ENCODE data around the gene ZC2HC1C.
A peak's percentile ranks its signal among the peaks of the same experiment; 100 is the strongest.

The ZC2HC1C gene

DNA sequence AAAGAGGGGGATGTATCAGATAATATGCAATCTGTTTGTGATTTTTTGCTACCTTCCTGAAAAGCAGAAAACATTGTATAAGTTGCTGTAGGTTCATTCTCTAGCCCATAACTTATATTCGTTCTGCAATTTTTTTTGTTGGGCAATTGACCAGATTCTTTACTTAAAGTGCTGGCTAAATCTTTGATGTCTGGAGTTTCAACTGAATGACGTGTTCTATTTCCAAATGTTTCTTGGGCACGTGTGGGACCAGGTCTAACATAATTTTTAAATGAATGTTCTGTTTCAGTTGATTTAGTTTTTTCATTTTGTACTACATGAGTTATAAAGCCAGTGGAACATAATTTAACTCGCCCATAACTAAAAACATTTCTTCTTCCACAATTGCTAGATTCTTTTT, 21.9 kb upstream of the ZC2HC1C start:
- H3K9ac ChIP-seq (ENCODE audit: low read depth, low read length): no peak overlapping the region
- no peaks in the 10 kb centered on the region for H3K9me3 ChIP-seq (ENCODE audit: control insufficient read depth, insufficient read depth, low read length)
- H3K36me3 ChIP-seq (ENCODE audit: insufficient read depth, low read length): no peaks in the 10 kb centered on the region
- no peaks in the 10 kb centered on the region for H3K4me1 ChIP-seq (ENCODE audit: insufficient read depth, low read length)

DNA sequence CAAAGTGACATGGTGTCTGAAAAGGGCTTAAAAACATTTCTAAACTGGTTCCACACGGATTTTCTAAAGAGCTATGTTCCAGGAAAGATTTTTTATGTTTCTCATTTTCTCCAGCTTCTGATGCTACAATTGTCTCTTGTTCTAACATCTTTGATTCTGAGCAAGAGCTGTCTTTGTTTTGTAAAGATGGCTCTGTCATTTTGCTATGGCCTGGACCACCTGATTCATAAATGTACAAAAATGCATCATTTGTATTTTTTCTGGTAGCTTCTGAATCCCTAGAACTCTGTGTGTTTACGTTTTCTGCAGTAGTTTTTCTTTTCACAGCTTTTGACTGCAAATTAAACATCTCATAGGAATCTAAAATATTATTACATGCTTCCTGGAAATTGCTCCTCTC, 21.3 kb upstream of the ZC2HC1C start:
- H3K36me3 ChIP-seq (ENCODE audit: insufficient read depth, low read length): no peaks in the 10 kb centered on the region
- no peaks in the 10 kb centered on the region for H3K4me1 ChIP-seq (ENCODE audit: insufficient read depth, low read length)
- H3K9me3 ChIP-seq (ENCODE audit: control insufficient read depth, insufficient read depth, low read length): no peaks in the 10 kb centered on the region
- no peak overlapping the region for H3K9ac ChIP-seq (ENCODE audit: low read depth, low read length)

DNA sequence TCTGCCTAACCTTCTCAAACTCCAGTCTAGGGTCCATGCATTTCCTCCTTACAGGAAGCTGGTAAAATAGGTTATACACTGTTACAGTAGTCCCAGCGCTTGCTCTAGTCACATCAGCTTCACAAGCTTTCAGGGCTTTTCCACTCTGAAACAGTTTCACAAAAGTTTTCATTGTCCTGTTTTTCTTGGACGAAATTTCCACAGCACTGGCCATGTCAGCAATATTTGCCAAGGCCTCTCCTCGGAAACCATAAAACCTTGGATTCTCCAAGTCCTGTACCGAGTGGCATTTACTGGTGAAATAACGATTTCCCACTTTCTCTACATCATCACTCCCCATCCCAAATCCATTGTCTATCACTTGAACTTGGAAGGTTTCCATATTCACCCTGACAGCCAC, 20.3 kb upstream of the ZC2HC1C start:
- H3K9ac ChIP-seq (ENCODE audit: low read depth, low read length): no peak overlapping the region
- H3K36me3 ChIP-seq (ENCODE audit: insufficient read depth, low read length): no peaks in the 10 kb centered on the region
- no peaks in the 10 kb centered on the region for H3K9me3 ChIP-seq (ENCODE audit: control insufficient read depth, insufficient read depth, low read length)
- no peaks in the 10 kb centered on the region for H3K4me1 ChIP-seq (ENCODE audit: insufficient read depth, low read length)

- no peaks in the 10 kb centered on the region for H3K4me1 ChIP-seq (ENCODE audit: insufficient read depth, low read length)
- H3K9ac ChIP-seq (ENCODE audit: low read depth, low read length): no peak overlapping the region
- H3K9me3 ChIP-seq (ENCODE audit: control insufficient read depth, insufficient read depth, low read length): no peaks in the 10 kb centered on the region
- H3K36me3 ChIP-seq (ENCODE audit: insufficient read depth, low read length): no peaks in the 10 kb centered on the region
Measured at GRCh38 chr14:75049731-75050201, 19.7 kb upstream of the ZC2HC1C start.

- Histone ChIP-seq H3K9ac (ENCODE audit: low read depth, low read length) (peak within 1 kb of the TSS; percentile 66), H3K36me3 (ENCODE audit: insufficient read depth, low read length) (no peaks in the 10 kb centered on the region), H3K4me1 (ENCODE audit: insufficient read depth, low read length) (no peaks in the 10 kb centered on the region), H3K9me3 (ENCODE audit: control insufficient read depth, insufficient read depth, low read length) (no peaks in the 10 kb centered on the region)
Measured at GRCh38 chr14:75050852-75051555, 18.4 kb upstream of the ZC2HC1C start, which contains the start of gene MLH3. TSS of gene MLH3 (minus strand) at chr14:75051467. CDS start at chr14:75049655, 1,812 bp downstream.

DNA sequence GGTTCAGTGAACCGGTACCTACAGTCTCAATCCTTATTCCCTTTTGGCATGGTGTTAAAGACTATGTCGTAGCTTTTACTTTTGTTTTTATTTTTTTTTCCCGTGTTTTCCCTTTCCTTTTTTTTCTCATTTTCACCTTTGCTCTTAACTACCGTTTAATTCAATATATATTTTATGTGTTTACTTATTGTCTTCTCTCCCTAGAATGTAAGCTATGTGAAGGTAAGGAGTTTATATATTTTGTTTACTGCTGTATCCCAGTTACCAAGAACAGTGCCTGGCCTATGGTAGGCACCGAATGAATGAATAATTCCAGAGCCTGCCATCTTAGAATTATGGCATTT, 17.9 kb upstream of the ZC2HC1C start:
- Histone ChIP-seq H3K36me3 (ENCODE audit: insufficient read depth, low read length) (no peaks in the 10 kb centered on the region), H3K9ac (ENCODE audit: low read depth, low read length) (peak overlapping the region; percentile 66; the same call in 1 of the 2 replicates), H3K9me3 (ENCODE audit: control insufficient read depth, insufficient read depth, low read length) (no peaks in the 10 kb centered on the region), H3K4me1 (ENCODE audit: insufficient read depth, low read length) (no peaks in the 10 kb centered on the region)

- H3K4me1 ChIP-seq (ENCODE audit: insufficient read depth, low read length): no peaks in the 10 kb centered on the region
- no peaks in the 10 kb centered on the region for H3K9me3 ChIP-seq (ENCODE audit: control insufficient read depth, insufficient read depth, low read length)
- no peaks in the 10 kb centered on the region for H3K36me3 ChIP-seq (ENCODE audit: insufficient read depth, low read length)
- H3K9ac ChIP-seq (ENCODE audit: low read depth, low read length): no peak overlapping the region
Measured at GRCh38 chr14:75053396-75054291, 15.8 kb upstream of the ZC2HC1C start.

GRCh38 chr14:75054421-75054820, 15.0 kb upstream of the ZC2HC1C start:
- Histone ChIP-seq H3K4me1 (ENCODE audit: insufficient read depth, low read length) (no peaks in the 10 kb centered on the region), H3K36me3 (ENCODE audit: insufficient read depth, low read length) (no peaks in the 10 kb centered on the region), H3K9me3 (ENCODE audit: control insufficient read depth, insufficient read depth, low read length) (no peaks in the 10 kb centered on the region), H3K9ac (ENCODE audit: low read depth, low read length) (no peak overlapping the region)

DNA sequence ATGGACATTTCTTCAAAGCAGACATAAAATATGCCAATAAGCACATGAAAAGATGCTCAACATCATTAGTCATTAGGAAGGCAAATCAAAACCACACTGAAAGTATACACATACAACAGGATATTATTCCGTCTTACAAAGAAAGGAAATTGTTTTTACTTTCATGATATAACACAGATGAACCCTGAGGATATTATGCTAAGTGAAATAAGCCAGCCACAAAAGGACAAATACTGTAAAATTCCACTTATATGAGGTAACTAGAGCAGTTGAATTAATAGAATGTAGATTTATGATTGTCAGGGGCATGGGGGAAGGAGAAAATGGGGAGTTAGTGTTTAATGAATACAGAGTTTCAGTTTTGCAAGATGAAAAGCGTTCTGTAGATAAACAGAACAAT, 9.8 kb upstream of the ZC2HC1C start:
- H3K9me3 ChIP-seq (ENCODE audit: control insufficient read depth, insufficient read depth, low read length): peaks cover 3% of the 10 kb centered on the region; the same call in 1 of the 2 replicates
- H3K36me3 ChIP-seq (ENCODE audit: insufficient read depth, low read length): no peaks in the 10 kb centered on the region
- H3K9ac ChIP-seq (ENCODE audit: low read depth, low read length): no peak overlapping the region
- H3K4me1 ChIP-seq (ENCODE audit: insufficient read depth, low read length): no peaks in the 10 kb centered on the region

- Histone ChIP-seq H3K36me3 (ENCODE audit: insufficient read depth, low read length) (no peaks in the 10 kb centered on the region), H3K9me3 (ENCODE audit: control insufficient read depth, insufficient read depth, low read length) (peaks cover 3% of the 10 kb centered on the region; the same call in 1 of the 2 replicates), H3K9ac (ENCODE audit: low read depth, low read length) (no peak overlapping the region), H3K4me1 (ENCODE audit: insufficient read depth, low read length) (no peaks in the 10 kb centered on the region)
Measured at GRCh38 chr14:75060420-75060819, 9.0 kb upstream of the ZC2HC1C start.

DNA sequence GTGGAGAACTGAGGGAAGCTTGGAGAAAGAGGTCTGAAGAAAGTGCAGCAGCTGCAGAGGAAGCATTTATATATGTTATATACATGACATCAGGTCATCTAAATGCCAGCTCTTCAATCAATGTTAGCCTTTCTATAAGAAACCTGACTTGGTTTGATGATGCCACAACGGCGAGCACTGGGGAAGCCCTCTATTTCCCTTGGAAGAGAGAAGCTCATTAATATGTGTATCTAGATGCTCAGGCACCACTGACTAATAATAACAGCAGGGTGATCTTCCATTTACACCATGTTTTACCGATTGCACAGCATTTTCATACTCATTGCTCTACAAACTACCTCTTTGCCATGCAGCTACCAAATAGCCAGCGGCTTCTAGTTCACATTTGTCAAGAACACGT, 6.4 kb upstream of the ZC2HC1C start:
- Histone ChIP-seq H3K9ac (ENCODE audit: low read depth, low read length) (peak overlapping the region; percentile 69), H3K9me3 (ENCODE audit: control insufficient read depth, insufficient read depth, low read length) (peaks cover 3% of the 10 kb centered on the region; the same call in 1 of the 2 replicates)

GRCh38 chr14:75063491-75064204, 5.8 kb upstream of the ZC2HC1C start, which contains the start of gene ACYP1:
TSS of gene ACYP1 (minus strand) at chr14:75064024. CDS start at chr14:75063553, 471 bp downstream.
- H3K9me3 ChIP-seq (ENCODE audit: control insufficient read depth, insufficient read depth, low read length): peaks cover 3% of the 10 kb centered on the region; the same call in 1 of the 2 replicates
- H3K36me3 ChIP-seq (ENCODE audit: insufficient read depth, low read length): no peaks in the 10 kb centered on the region
- H3K9ac ChIP-seq (ENCODE audit: low read depth, low read length): peak within 1 kb of the TSS; percentile 69
- no peaks in the 10 kb centered on the region for H3K4me1 ChIP-seq (ENCODE audit: insufficient read depth, low read length)

More for the DNA sequence above, 6.4 kb upstream of the ZC2HC1C start:
- H3K36me3 ChIP-seq (ENCODE audit: insufficient read depth, low read length): no peaks in the 10 kb centered on the region
- no peaks in the 10 kb centered on the region for H3K4me1 ChIP-seq (ENCODE audit: insufficient read depth, low read length)

DNA sequence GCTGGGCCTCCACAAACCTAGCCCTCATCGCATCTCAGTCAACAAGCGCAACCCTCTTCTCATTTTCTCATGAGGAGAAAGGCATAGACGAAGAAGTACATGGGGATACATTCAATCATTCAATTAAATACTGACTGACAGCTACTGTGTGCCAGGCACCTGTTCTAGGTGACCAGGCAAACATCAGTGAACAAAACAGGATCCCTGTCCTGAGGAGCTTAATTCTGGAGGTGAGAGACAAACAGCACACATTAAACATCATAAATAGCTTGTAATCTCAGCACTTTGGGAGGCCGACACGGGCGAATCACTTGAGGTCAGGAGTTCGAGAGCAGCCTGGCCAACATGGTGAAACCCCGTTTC, 5.3 kb upstream of the ZC2HC1C start:
- no peaks in the 10 kb centered on the region for H3K36me3 ChIP-seq (ENCODE audit: insufficient read depth, low read length)
- no peaks in the 10 kb centered on the region for H3K4me1 ChIP-seq (ENCODE audit: insufficient read depth, low read length)
- peaks cover 3% of the 10 kb centered on the region; the same call in 1 of the 2 replicates for H3K9me3 ChIP-seq (ENCODE audit: control insufficient read depth, insufficient read depth, low read length)
- peak overlapping the region; percentile 69; the same call in 1 of the 2 replicates for H3K9ac ChIP-seq (ENCODE audit: low read depth, low read length)

DNA sequence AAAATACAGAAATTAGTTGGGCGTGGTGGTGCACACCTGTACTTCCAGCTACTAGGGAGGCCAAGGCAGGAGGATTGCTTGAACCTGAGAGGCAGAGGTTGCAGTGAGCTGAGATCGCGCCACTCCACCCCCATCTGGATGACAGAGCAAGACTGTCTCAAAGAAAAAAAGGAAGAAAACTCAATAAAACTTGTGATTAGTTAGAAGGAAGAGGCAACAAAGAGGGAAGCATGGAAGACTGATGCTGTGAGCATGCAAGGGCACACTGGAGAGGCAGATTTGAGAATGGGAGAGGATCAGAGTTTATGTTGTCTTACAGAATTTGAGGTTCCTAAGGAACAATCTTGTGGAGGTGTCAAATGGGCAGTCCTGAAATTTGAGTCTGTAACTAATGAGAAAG, 2.8 kb upstream of the ZC2HC1C start:
- H3K9ac ChIP-seq (ENCODE audit: low read depth, low read length): no peak overlapping the region
- 0 out of 2 replicates have a peak, but pooled peaks cover 4% of the 10 kb centered on the region for H3K4me1 ChIP-seq (ENCODE audit: insufficient read depth, low read length)
- H3K36me3 ChIP-seq (ENCODE audit: insufficient read depth, low read length): no peaks in the 10 kb centered on the region
- H3K9me3 ChIP-seq (ENCODE audit: control insufficient read depth, insufficient read depth, low read length): no peaks in the 10 kb centered on the region
